Measurements from ENCODE around the gene PNMA8A.
"Not testable (repeated sequence)": the region's sequence is repeated elsewhere in the genome, so short reads cannot be mapped to it uniquely, and the experiment has no call there.

The PNMA8A gene

DNA sequence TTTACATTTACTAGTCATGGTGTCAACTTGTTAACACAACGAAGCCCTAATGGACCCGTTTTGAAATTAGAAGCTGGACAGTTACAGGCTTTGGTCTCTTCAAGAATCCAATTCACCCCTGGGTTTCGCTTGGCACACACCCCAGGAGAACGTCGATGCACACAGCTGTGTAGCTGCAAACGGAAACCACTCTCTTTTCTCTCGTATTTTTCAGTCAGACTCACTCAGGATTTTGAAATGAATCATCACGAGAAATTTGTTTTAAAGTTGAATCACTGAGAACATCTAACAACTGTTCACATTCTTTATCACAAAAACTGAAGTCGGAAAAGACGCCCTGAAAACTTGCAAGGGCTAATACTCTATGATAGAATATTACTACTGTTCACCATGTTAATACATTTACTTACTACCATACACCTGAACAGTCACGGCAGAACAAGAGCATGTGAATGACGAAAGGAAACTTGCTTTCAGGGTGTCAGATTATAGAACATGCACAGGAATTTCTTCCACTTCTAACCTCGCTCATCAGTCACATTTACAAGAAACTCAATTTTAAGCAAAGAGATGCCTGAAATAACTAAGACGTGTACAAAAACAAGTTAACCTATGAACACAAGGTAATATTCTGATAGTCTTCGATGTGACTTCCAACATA, 4.7 kb downstream of the PNMA8A start:
- DNase-seq (ENCODE audit: low read depth in 1 of 2, low spot score in 1 of 2): no peak

DNA sequence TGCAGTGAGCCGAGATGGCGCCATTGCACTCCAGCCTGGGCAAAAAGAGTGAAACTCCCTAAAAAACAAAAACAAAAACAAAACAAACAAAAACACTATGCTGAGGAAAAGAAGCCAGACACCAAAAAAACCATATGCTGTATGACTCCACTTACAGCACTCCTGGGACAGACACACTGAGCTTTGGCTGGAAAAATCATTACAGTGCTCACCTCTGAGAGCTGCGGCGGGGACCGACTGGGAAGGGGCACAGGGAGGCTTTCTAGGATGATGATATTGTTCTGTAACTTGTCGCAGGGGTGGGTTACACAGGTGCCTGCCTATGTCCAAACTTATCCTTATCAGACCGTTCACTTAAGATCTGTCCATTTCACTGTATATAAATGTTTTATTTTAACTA, 7.8 kb downstream of the PNMA8A start:
- no peak for DNase-seq (ENCODE audit: low read depth in 1 of 2, low spot score in 1 of 2)

- no peak for DNase-seq (ENCODE audit: low read depth in 1 of 2, low spot score in 1 of 2)
Measured at GRCh38 chr19:46461537-46461936, 9.8 kb downstream of the PNMA8A start.

- no peak for DNase-seq (ENCODE audit: low read depth in 1 of 2, low spot score in 1 of 2)
Measured at GRCh38 chr19:46460981-46461380, 10.4 kb downstream of the PNMA8A start.

DNA sequence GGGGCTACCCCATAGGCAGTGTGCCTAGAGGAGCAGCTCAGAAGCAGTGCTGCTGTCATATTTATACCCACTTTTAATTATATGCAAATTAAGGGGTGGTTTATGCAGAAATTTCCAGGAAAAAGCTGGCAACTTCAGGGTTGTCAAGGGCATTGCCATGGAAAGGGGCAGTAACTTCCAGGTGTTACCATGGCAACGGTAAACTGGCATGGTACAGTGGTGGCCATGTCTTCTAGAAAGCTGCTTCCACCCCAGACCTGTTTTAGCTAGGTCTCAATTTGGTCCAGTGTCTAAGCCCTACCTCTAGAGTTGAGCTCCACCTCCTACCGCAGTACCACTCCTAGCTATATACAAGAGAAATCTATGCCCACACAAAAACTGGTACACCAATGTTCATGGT, 11.3 kb downstream of the PNMA8A start:
- DNase-seq (ENCODE audit: low read depth in 1 of 2, low spot score in 1 of 2): no peak

GRCh38 chr19:46456930-46457329, 14.4 kb downstream of the PNMA8A start:
- no peak for DNase-seq (ENCODE audit: low read depth in 1 of 2, low spot score in 1 of 2)

- no peak for DNase-seq (ENCODE audit: low read depth in 1 of 2, low spot score in 1 of 2)
Measured at GRCh38 chr19:46454244-46454643, 17.1 kb downstream of the PNMA8A start.

GRCh38 chr19:46453661-46454060, 17.7 kb downstream of the PNMA8A start:
- no peak for DNase-seq (ENCODE audit: low read depth in 1 of 2, low spot score in 1 of 2)

DNA sequence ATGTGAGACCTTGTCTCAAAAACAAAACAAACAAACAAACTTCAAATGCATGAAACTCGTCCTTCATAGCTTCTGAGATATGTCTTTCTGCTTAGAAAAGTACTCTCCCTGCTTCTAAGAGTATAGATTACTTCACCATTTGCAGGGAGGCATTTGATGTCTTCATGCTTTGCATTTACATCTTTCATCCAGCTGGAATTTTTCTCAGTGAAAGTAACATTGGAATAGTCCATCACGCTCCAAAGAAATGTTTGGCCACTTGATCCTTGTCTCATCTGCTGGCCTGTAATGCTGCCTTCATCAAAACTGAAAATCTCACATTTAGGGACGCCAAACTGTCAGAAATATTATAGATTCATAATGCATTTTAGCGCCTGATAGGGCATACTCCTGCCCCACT, 19.2 kb downstream of the PNMA8A start:
- DNase-seq (ENCODE audit: low read depth in 1 of 2, low spot score in 1 of 2): no peak

DNA sequence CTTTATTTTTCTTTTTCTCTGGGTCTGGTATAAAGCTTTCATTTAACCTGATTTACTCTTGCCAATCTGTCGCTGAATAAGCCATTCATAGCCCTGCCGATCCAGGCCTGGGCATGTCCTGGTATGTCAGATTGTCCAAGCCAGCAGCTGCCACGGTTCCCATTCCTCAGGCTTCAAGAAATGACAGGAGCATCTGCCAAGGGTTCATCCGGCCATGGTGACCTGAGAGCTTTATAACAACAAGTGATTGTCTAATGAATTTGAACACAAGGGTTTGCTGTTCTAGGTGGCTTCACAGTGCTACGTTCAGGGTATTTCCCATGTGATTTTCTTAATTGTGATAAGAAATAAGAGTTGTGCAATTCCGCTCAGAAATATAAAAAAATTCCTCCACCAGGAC, 20.0 kb downstream of the PNMA8A start:
- DNase-seq (ENCODE audit: low read depth in 1 of 2, low spot score in 1 of 2): no peak

GRCh38 chr19:46450737-46451136, 20.6 kb downstream of the PNMA8A start:
- DNase-seq (ENCODE audit: low read depth in 1 of 2, low spot score in 1 of 2): no peak

DNA sequence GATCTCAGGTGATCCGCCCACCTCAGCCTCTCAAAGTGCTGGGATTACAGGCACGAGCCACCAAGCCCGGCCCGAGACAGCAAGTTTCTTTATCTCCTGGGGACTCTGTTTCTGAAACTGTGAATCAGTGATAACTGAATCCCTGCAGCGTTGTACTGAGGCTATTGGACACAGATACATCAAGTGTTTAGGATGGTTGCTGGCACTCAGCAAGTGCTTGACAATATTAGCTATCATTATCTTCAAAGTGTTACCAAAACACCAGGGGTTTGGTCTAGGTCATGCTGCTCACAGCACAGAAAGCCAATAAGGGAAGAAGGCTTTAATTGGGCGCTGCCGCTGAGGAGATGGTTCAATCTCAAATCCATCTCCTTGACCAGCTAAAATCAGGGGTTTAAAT, 22.1 kb downstream of the PNMA8A start:
- DNase-seq (ENCODE audit: low read depth in 1 of 2, low spot score in 1 of 2): no peak

DNA sequence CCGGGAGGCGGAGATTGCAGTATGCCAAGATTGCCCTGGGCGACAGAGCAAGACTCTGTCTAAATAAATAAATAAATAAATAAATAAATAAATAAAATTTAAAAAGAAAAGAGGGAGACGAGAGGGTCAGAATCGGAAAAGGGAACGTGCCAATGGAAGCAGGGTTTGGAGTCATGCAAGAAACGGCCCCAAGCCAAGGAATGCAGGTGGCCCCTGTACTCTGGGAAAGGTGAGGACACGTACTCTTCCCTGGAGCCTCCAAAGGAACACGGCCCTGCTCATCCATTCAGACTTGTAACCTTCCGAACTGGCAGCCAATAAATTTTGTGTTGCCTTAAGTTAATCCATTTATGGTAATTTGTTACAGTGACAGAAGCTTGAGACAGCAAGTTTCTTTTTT, 22.8 kb downstream of the PNMA8A start:
- no peak for DNase-seq (ENCODE audit: low read depth in 1 of 2, low spot score in 1 of 2)

DNA sequence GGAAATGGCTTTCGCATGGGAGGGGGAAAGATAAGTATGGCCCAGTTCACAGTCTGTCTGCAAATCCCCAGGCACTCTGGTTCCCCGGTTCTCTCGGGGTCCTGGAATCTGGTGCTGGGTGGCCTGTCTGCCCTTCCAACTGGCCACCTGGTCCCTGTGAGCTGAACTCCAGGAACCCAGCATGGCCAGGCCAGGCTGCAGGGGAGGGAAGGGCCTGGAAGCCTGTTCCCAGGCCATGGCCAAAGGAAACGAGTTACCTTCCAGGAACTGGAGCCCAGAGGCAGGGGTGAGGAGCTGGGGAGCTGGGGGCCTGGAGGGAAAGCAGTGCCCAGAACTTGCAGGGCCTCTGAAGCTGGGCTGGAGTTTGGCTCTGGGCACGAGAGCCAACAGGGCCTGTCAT, 23.5 kb downstream of the PNMA8A start:
- no peak for DNase-seq (ENCODE audit: low read depth in 1 of 2, low spot score in 1 of 2)

DNA sequence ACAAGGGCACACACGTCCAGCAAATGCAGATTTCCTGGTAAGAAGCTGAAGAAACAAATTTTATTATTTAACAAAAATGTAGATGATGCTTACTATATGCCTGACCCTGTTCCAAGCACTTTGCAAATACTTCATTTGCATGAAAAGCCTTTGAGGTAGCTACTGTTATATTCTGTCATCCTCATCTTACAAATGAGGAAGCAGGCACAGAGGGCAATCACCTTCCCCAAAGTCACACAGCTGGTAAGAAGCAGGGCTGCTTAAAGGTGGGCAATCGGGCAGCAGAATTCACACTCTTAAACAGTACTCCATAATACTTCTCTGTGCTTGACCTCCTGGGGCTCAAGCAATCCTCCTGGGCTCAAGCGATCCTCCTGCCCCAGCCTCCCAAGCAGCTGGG, 24.4 kb downstream of the PNMA8A start:
- DNase-seq (ENCODE audit: low read depth in 1 of 2, low spot score in 1 of 2): no peak

DNA sequence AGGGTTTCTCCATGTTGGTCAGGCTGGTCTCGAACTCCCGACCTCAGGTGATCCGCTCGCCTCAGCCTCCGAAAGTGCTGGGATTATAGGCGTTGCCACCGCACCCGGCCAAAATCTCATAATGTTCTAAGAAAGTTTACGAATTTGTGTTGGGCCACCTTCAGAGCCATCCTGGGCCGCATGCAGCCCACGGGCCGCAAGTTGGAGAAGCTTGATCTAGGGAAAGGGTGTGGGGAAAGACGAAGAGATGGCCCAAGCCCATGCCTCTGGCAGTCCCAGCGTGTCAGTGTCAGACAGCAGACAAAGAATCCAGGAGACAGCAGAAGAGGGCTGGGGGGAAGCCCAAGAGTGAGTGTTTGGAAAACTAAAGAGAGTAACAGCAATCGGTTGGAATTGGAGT, 25.3 kb downstream of the PNMA8A start:
- no peak for DNase-seq (ENCODE audit: low read depth in 1 of 2, low spot score in 1 of 2)

- DNase-seq (ENCODE audit: low read depth in 1 of 2, low spot score in 1 of 2): no peak
Measured at GRCh38 chr19:46442808-46443450, 28.4 kb downstream of the PNMA8A start.

GRCh38 chr19:46441866-46442265, 29.5 kb downstream of the PNMA8A start:
- no peak for DNase-seq (ENCODE audit: low read depth in 1 of 2, low spot score in 1 of 2)

DNA sequence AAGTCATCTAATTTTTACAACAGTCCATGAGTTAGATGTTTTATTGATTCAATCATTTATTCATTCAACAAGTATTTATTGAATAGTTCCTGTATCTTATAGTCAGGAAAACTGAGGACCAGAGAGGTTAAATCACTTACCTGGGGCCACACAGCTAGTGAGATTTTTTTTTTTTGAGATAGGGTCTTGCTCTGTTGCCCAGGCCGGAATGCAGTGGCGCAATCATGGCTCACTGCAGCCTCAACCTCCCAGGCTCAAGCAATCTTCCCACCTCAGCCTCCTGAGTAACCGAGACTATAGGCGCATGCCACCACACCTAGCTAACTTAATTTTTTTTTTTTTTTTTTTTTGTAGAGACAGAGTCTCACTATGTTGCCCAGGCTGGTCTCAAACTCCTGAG, 35.7 kb downstream of the PNMA8A start:
- DNase-seq (ENCODE audit: low read depth in 1 of 2, low spot score in 1 of 2): not testable (repeated sequence)

- no peak for DNase-seq (ENCODE audit: low read depth in 1 of 2, low spot score in 1 of 2)
Measured at GRCh38 chr19:46435009-46435408, 36.4 kb downstream of the PNMA8A start.

- DNase-seq (ENCODE audit: low read depth in 1 of 2, low spot score in 1 of 2): not testable (repeated sequence)
Measured at GRCh38 chr19:46433470-46433869, 37.9 kb downstream of the PNMA8A start.

GRCh38 chr19:46431824-46432223, 39.5 kb downstream of the PNMA8A start:
- DNase-seq (ENCODE audit: low read depth in 1 of 2, low spot score in 1 of 2): no peak

- DNase-seq (ENCODE audit: low read depth in 1 of 2, low spot score in 1 of 2): no peak
Measured at GRCh38 chr19:46429999-46430398, 41.4 kb downstream of the PNMA8A start.

Data from activated CD4-positive, alpha-beta T cell treated with anti-CD3 and anti-CD28 coated beads, Interleukin-2, amount 50 U/mL, for 24 hours (primary cell).